Measurements from ENCODE around the gene AGPS.

Gene AGPS

DNA sequence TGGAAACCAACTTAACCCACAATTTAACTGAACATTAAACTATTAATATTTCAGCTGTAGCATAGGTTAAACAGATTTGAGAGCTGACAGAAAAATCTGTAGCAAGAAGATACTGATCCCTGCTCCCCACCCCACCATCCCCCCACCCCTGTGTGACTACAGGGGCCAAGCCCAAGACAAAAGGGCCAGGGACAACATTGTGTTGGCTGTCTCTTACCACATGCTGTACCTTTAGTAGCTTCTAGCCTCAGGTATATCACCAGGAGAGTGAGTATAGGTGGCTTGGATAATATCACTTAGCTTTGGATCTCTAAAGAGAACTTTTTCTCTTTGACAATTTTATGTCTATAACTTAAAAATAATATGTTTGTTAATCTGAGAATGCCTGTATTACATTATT lies 140.7 kb downstream of the AGPS start:
- TF ChIP-seq, protein P1, sequence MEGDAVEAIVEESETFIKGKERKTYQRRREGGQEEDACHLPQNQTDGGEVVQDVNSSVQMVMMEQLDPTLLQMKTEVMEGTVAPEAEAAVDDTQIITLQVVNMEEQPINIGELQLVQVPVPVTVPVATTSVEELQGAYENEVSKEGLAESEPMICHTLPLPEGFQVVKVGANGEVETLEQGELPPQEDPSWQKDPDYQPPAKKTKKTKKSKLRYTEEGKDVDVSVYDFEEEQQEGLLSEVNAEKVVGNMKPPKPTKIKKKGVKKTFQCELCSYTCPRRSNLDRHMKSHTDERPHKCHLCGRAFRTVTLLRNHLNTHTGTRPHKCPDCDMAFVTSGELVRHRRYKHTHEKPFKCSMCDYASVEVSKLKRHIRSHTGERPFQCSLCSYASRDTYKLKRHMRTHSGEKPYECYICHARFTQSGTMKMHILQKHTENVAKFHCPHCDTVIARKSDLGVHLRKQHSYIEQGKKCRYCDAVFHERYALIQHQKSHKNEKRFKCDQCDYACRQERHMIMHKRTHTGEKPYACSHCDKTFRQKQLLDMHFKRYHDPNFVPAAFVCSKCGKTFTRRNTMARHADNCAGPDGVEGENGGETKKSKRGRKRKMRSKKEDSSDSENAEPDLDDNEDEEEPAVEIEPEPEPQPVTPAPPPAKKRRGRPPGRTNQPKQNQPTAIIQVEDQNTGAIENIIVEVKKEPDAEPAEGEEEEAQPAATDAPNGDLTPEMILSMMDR (IDR thresholded peaks at IDR 0.05; ENCODE audit: control insufficient read depth, insufficient read depth, low read depth, low read length, missing control alignments): no peak
- DNase-seq (ENCODE audit: low read depth): no peak
- H3K4me3 ChIP-seq (ENCODE audit: control insufficient read depth, low read depth, low read length): no peak overlapping the region

DNA sequence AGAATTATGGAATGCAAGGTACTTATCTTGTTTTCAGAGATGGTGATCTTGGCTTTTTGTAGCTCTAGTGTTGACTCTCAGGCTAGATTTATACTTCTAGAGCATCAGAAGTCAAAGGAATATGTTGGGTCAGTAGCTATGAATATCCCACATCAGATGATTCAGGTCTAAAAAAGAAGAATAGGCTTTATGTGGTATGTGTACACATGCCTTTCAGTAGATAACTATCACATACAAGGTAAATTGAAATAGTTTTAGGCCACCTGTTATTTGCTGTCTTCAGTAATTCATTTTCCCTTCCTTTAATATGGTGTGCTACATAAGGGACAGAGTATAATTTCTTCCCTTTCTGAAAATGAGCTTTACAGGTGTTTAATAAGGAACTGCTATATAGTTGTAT lies 142.4 kb downstream of the AGPS start:
- no peak overlapping the region for H3K4me3 ChIP-seq (ENCODE audit: control insufficient read depth, low read depth, low read length)
- TF ChIP-seq, protein P1 (IDR thresholded peaks at IDR 0.05; ENCODE audit: control insufficient read depth, insufficient read depth, low read depth, low read length, missing control alignments): no peak
- no peak for DNase-seq (ENCODE audit: low read depth)

DNA sequence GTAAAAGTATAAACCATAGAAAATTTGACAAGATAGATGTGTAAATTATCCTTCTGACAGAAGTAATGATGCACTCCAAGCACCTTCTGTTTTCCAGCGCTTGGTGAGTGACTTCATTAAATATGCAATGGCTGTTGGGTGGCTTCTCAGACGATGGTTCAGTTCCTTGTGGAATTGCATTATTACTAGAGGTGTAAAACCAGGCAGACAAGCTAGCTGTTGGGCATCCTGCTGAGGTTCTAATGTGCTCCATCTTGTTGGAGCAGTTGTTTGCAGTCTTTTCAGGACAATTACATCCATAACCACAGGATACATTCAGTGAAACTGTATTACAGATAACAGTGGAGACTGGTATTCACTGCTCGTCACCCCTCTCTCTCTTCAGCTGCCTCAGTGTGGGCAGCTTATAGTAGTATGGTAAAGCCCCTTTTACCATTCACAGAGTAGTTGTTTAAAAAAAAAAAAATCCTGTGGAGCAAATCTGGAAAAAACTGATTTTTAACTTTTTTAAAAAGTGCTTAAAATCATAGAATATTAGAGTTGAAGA lies 143.5 kb downstream of the AGPS start:
- H3K4me3 ChIP-seq (ENCODE audit: control insufficient read depth, low read depth, low read length): no peak overlapping the region
- DNase-seq (ENCODE audit: low read depth): no peak

DNA sequence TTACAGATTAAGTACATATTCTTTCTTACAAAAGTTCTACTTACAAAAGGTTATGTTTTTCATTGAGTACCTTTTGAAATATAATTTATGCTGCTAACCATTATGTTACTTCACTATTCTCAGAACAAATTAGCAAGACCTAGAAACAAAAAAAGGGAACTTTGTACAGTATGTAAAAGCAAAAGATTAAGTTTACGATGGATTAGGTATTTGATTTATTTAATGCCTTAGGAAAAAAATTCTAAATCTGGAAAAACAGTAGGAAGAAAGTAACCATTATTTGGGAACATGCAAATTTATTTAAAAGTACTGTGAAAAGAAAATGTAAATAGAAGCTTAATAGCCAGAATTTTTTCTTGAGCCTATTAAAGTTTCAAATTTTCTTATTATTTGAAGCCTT lies 144.6 kb downstream of the AGPS start:
- no peak for DNase-seq (ENCODE audit: low read depth)
- TF ChIP-seq, protein P1 (IDR thresholded peaks at IDR 0.05; ENCODE audit: control insufficient read depth, insufficient read depth, low read depth, low read length, missing control alignments): no peak
- no peak overlapping the region for H3K4me3 ChIP-seq (ENCODE audit: control insufficient read depth, low read depth, low read length)

More for the DNA sequence above, 143.5 kb downstream of the AGPS start:
- TF ChIP-seq, protein P1 (IDR thresholded peaks at IDR 0.05; ENCODE audit: control insufficient read depth, insufficient read depth, low read depth, low read length, missing control alignments): no peak

DNA sequence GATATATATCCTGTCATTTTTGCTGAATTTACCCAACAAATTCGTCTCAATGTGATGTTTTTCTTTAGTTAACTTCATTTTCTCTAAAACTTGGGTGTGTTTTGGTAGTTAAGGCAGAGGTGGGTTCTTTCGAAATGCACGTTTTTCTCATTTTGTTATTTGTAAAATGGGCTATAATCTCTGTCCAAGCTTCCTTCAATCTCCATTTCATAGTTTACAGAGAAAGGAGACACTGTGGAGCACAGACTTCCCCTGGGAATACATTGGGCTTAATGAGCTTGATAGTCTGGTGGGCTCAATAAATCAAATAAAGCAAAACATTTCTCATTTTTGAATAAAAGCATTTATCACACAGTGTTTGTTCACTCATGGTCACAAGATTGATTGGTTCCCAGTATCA lies 145.1 kb downstream of the AGPS start:
- no peak overlapping the region for H3K4me3 ChIP-seq (ENCODE audit: control insufficient read depth, low read depth, low read length)
- no peak for DNase-seq (ENCODE audit: low read depth)
- TF ChIP-seq, protein P1 (IDR thresholded peaks at IDR 0.05; ENCODE audit: control insufficient read depth, insufficient read depth, low read depth, low read length, missing control alignments): no peak

DNA sequence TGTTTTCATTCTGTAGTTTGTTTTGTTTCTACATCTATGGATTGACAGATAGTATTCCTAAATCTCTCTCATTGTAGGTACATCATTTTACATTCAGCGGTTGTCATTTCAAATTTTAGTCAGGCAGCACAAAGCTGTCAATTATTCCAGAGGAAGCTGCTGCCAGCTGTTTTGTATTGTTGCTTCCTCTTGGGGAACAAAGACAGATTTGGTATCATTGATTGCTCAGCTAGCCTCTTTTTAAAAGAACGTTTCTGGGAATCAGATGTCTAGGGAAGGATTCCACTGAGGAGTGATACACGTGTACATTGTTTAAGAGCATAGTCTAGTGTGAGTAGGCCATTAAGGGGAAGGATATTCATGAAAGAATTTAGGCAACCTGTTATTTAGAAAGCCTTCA lies 145.8 kb downstream of the AGPS start:
- TF ChIP-seq, protein P1 (IDR thresholded peaks at IDR 0.05; ENCODE audit: control insufficient read depth, insufficient read depth, low read depth, low read length, missing control alignments): no peak
- DNase-seq (ENCODE audit: low read depth): no peak
- H3K4me3 ChIP-seq (ENCODE audit: control insufficient read depth, low read depth, low read length): no peak overlapping the region

DNA sequence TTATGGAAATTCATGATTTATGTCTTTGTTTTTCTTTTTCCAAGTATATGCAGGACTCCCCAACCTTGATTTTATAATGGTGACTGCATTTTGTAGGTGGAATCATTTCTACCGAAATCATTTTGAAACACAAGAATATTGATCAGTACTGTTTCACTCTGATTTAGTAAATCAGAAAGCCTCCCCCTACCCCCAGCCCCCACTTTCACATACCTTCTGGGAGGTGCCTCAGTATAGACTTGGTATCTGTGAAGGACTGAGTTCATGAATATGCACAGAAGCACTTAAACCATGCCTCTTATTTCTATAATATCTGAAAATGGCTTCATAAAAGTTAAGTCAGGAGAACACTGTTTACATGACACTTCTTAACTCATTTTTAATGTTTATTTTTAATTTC lies 147.7 kb downstream of the AGPS start:
- TF ChIP-seq, protein P1 (IDR thresholded peaks at IDR 0.05; ENCODE audit: control insufficient read depth, insufficient read depth, low read depth, low read length, missing control alignments): no peak
- DNase-seq (ENCODE audit: low read depth): no peak
- H3K4me3 ChIP-seq (ENCODE audit: control insufficient read depth, low read depth, low read length): no peak overlapping the region
